Lower lobe of right lung (tissue), 2 donors: ENCODE data around the gene PDYN. TPM values are rescaled to one million over a fixed set of nuclear protein-coding genes. Genes with fewer than 3 reads are reported as not detected.
"Not testable (repeated sequence)": the region's sequence is repeated elsewhere in the genome, so short reads cannot be mapped to it uniquely, and the experiment has no call there.

Source experiments
- ATAC-seq, 2 donors: fragments of 200-7000 bp; cut with Tn5 transposase; one replicate each; pipeline ENCODE4 v1.9.1; 2020 to 2022; ENCODE audit warnings: mild to moderate bottlenecking in 2 of 2, moderate library complexity in 2 of 2
- DNase-seq: peaks from one replicate; pipeline ENCODE4 v3.0.0-alpha.2; 2020
- H3K27ac ChIP-seq: fragments of 200-600 bp; one replicate; pipeline ENCODE4 v1.8.0; 2022
- H3K27me3 ChIP-seq: fragments of 200-600 bp; one replicate; pipeline ENCODE4 v1.8.0; 2022; ENCODE audit warnings: low read depth
- H3K36me3 ChIP-seq: fragments of 200-600 bp; one replicate; pipeline ENCODE4 v1.8.0; 2022; ENCODE audit warnings: mild to moderate bottlenecking
- H3K4me1 ChIP-seq: fragments of 200-600 bp; one replicate; pipeline ENCODE4 v1.8.0; 2022
- H3K4me3 ChIP-seq: fragments of 200-600 bp; one replicate; pipeline ENCODE4 v1.8.0; 2022; ENCODE audit warnings: mild to moderate bottlenecking
- H3K9me3 ChIP-seq: fragments of 200-600 bp; one replicate; pipeline ENCODE4 v1.8.0; 2022
- intact Hi-C: fragments of 100-400 bp; cut with DNase I; formaldehyde crosslinking; loops from one replicate; pipeline ENCODE4 v1.11.0; 2022
- long read RNA-seq: library from polyadenylated mRNA; unstranded; transcript quantifications from one replicate; pipeline ENCODE4 v2.0.0, GENCODE V29; 2021
- total RNA-seq: library from RNA; stranded (reverse); fragmentation: NEBNext Ultra II Directional; extraction: Animal tissue kit (Norgen Biotek cat#: 25700); gene quantifications from one replicate; pipeline ENCODE4 v1.2.1, GENCODE V29; 2021
- TF ChIP-seq, protein P1 (sequence below): fragments of 200-600 bp; IDR thresholded peaks from one replicate; pipeline ENCODE4 v1.8.0; 2022; ENCODE audit warnings: antibody characterized with exemption, mild to moderate bottlenecking
- donor health status: DM: no; HTN: yes; CAD: no; lungs with severe emphysema.

Gene PDYN
- total RNA-seq: not detected
- long read RNA-seq: 0 reads

DNA sequence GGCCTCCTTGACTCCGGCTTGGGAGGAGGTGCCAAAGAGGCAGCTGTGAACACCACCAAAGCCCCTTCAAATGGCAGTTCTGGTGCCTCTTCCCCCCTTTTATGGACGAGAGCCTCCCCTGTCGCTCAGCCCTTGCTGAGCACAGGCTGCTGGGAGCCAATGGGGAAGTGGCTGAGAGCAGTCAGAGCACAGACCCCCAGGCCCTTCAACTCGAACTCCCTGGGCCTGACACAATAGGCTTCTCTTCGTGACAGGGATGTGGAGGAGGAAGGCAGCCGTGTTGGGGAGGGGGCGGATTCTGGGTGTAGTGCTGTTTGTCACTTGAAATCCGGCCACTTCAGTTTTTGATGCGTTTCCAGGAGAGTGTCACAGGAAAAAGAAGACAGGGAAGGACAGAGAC, at the start of gene PDYN:
TSS of gene PDYN (minus strand) at position 73 of the 400 bp plus-strand sequence. CDS start 10,974 bp downstream, outside the sequence.
- Histone ChIP-seq H3K27ac (no peak within 1 kb of the TSS), H3K4me1 (no peaks in the 10 kb centered on the region), H3K4me3 (no peak within 1 kb of the TSS), H3K36me3 (no peaks in the 10 kb centered on the region), H3K9me3 (no peaks in the 10 kb centered on the region), H3K27me3 (peaks cover 63% of the 10 kb centered on the region)
- no peak for ATAC-seq
- TF ChIP-seq, protein P1, sequence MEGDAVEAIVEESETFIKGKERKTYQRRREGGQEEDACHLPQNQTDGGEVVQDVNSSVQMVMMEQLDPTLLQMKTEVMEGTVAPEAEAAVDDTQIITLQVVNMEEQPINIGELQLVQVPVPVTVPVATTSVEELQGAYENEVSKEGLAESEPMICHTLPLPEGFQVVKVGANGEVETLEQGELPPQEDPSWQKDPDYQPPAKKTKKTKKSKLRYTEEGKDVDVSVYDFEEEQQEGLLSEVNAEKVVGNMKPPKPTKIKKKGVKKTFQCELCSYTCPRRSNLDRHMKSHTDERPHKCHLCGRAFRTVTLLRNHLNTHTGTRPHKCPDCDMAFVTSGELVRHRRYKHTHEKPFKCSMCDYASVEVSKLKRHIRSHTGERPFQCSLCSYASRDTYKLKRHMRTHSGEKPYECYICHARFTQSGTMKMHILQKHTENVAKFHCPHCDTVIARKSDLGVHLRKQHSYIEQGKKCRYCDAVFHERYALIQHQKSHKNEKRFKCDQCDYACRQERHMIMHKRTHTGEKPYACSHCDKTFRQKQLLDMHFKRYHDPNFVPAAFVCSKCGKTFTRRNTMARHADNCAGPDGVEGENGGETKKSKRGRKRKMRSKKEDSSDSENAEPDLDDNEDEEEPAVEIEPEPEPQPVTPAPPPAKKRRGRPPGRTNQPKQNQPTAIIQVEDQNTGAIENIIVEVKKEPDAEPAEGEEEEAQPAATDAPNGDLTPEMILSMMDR: no peak
- intact Hi-C loops: no loop called here
- DNase-seq: no peak

DNA sequence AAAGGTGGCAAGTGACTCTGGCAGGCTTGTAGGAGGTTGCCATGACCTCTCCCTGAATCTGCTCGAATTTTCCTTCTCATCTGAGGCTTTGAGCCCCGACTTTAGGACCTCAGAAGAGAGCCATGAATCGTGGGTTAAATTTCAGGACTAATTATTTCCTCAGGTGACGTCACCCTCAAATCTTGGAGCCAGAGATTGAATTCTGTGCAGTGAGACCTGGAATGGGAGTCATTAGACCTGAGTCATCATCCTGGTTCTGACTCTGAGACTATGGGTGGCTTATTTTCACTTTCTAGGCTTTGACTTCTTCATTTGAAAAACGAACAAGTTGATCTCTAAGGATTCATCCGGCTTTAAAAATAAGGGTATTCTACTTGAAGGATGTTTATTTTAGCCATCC, 48.5 kb upstream of the PDYN start:
- TF ChIP-seq, protein P1: no peak
- intact Hi-C loops: no loop called here
- H3K27ac ChIP-seq: no peak overlapping the region
- no peak overlapping the region for H3K4me3 ChIP-seq
- no peak for ATAC-seq
- no peaks in the 10 kb centered on the region for H3K4me1 ChIP-seq
- DNase-seq: no peak
- peaks cover 39% of the 10 kb centered on the region for H3K27me3 ChIP-seq
- no peaks in the 10 kb centered on the region for H3K36me3 ChIP-seq
- H3K9me3 ChIP-seq: no peaks in the 10 kb centered on the region

DNA sequence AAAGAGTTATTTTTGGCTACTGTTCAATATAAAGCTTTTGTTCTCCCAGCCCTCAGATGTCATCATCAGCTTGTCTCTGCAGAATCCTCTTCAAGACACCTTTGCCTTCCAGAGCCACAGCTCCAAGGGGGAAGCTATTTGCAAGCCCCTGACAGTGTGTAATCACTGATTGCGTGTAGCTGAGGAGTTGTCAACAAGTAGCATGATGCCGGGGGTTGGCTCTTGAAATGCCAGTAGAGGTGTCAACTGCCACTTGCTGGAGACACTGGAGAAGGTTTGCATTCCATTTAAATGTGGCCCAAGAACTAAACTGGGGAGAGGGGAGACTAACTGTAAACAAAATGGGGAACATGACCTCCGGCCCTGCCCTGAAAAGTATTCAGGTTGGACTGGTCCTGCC, 44.3 kb upstream of the PDYN start:
- DNase-seq (no peak), ATAC-seq (no peak)
- TF ChIP-seq, protein P1: no peak
- peaks cover 61% of the 10 kb centered on the region for H3K27me3 ChIP-seq
- H3K4me1 ChIP-seq: no peaks in the 10 kb centered on the region
- H3K36me3 ChIP-seq: no peaks in the 10 kb centered on the region
- no peak overlapping the region for H3K27ac ChIP-seq
- intact Hi-C loops: no loop called here
- H3K9me3 ChIP-seq: no peaks in the 10 kb centered on the region
- no peak overlapping the region for H3K4me3 ChIP-seq

DNA sequence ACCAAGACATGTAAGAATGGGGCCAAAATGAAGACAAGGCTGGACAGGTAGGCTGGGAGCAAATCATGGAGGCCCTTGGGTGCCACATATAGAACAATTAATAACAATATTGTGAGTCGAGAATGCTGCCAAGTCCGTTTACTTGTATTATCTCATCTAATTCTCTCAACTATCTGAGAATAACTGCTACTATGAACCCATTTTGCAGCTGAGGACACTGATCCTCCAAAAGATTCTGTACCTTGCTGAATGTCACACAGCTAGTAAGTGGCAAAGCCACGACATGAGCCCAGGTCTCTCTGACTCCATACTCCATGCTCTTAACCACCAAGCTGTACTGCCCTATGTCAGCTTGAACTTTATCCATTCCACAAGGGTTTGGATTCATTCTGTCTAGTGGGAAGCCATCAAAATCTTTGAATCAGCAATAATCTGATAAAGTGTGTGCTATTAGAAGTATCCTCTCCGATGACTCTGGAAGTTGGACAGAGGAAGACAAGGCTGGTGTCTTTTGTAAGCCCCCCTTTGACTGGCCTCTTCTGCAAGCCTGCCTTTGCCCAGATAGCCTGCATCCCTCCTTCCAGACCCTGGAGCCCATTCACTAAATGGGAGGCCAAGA, 43.5 kb upstream of the PDYN start:
- Histone ChIP-seq H3K9me3 (no peaks in the 10 kb centered on the region), H3K4me1 (no peaks in the 10 kb centered on the region), H3K36me3 (no peaks in the 10 kb centered on the region), H3K27me3 (peaks cover 60% of the 10 kb centered on the region), H3K4me3 (no peak overlapping the region), H3K27ac (no peak overlapping the region)
- TF ChIP-seq, protein P1: no peak
- no peak for DNase-seq
- no peak for ATAC-seq
- intact Hi-C loops: no loop called here

DNA sequence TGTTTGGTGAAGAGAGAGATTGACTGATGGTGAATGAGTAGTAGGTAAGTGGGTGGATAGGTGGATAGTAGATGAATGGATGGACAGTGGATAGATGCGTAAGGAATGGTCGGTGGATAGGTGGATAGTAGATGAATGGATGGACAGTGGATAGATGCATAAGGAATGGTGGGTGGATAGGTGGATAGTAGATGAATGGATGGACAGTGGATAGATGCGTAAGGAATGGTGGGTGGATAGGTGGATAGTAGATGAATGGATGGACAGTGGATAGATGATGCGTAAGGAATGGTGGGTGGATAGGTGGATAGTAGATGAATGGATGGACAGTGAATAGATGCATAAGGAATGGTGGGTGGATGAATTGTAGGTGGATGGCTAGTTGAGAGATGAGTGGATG, 42.5 kb upstream of the PDYN start:
- peaks cover 62% of the 10 kb centered on the region for H3K27me3 ChIP-seq
- H3K4me1 ChIP-seq, H3K4me3 ChIP-seq, DNase-seq, ATAC-seq, H3K27ac ChIP-seq, H3K36me3 ChIP-seq, intact Hi-C loops, H3K9me3 ChIP-seq: not testable (repeated sequence)

DNA sequence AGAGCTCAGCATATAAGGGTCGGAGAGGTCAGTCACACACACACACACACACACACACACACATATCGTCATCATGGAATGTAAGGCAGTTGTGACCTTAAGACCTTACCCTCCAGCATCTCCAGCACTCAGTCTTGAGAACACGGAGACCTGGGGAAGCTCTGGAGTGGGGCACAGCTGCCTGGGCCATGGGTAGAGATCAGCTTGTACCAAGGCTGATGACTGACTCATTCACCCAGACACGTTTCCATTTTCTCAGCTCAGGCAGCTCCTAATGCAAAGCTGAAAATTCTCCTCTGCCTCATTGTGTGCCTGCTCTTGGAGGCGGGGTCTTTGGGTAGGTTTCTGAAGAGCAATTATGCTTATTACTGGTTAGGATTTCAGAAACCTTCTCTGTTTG, 38.3 kb upstream of the PDYN start:
- Histone ChIP-seq H3K27ac (no peak overlapping the region), H3K4me1 (no peaks in the 10 kb centered on the region), H3K36me3 (no peaks in the 10 kb centered on the region), H3K9me3 (no peaks in the 10 kb centered on the region), H3K4me3 (no peak overlapping the region), H3K27me3 (peaks cover 43% of the 10 kb centered on the region)
- intact Hi-C loops: no loop called here
- TF ChIP-seq, protein P1: no peak
- ATAC-seq (no peak), DNase-seq (no peak)
